DOHH2 (cell line): Measurements from ENCODE around the gene MMP20.

Experiments used
- CTCF ChIP-seq: fragments of 200-600 bp; sonication (generic); IDR thresholded peaks from one replicate; pipeline ENCODE4 v1.5.1; 2014; ENCODE audit warnings: antibody characterized with exemption, mild to moderate bottlenecking, low read depth, low read length; ENCODE audit not compliant: poor library complexity, severe bottlenecking
- EZH2phosphoT487 ChIP-seq: fragments of 200-600 bp; sonication (generic); IDR thresholded peaks from 2 replicates; pipeline ENCODE4 v1.6.1; 2017; ENCODE audit warnings: borderline replicate concordance, mild to moderate bottlenecking, antibody characterized with exemption, low read length, moderate library complexity, mixed read lengths

GRCh38 chr11:102566112-102566511 is 59.0 kb downstream of the MMP20 start:
- no peak for TF ChIP-seq CTCF
- no peak for TF ChIP-seq EZH2phosphoT487
